SK-N-SH treated with all-trans-retinoic acid at 6 μM for 48 hours (cell line): ENCODE data around the gene ANKS1A.

ENCODE experiments used
- ATAC-seq: fragments of 200-7000 bp; cut with Tn5 transposase; 3 replicates; pipeline ENCODE4 v1.9.1; 2020; ENCODE audit warnings: mild to moderate bottlenecking, moderate library complexity
- ARNTL ChIP-seq: fragments of 450-650 bp; formaldehyde crosslinking; IDR thresholded peaks from 2 replicates; pipeline ENCODE4 v1.5.0; 2020; ENCODE audit warnings: low read depth, mild to moderate bottlenecking, moderate library complexity, borderline replicate concordance
- BACH2 ChIP-seq: fragments of 250-450 bp; sonication (Bioruptor Pico); IDR thresholded peaks from 2 replicates; pipeline ENCODE4 v1.9.0; 2021; ENCODE audit warnings: mild to moderate bottlenecking, borderline replicate concordance
- CREB5 ChIP-seq: fragments of 250-450 bp; sonication (Bioruptor Pico); IDR thresholded peaks from 2 replicates; pipeline ENCODE4 v1.5.1; 2020; ENCODE audit warnings: low read depth, mild to moderate bottlenecking, moderate library complexity
- CSDC2 ChIP-seq: fragments of 250-450 bp; sonication (Bioruptor Pico); IDR thresholded peaks from 2 replicates; pipeline ENCODE4 v1.5.0; 2020; ENCODE audit warnings: mild to moderate bottlenecking, moderate library complexity
- ESRRG ChIP-seq: fragments of 250-450 bp; sonication (Bioruptor Pico); IDR thresholded peaks from 2 replicates; pipeline ENCODE4 v1.6.1; 2021; ENCODE audit warnings: mild to moderate bottlenecking
- GLIS3 ChIP-seq: fragments of 250-450 bp; sonication (Bioruptor Pico); IDR thresholded peaks from 2 replicates; pipeline ENCODE4 v1.5.0; 2020; ENCODE audit warnings: mild to moderate bottlenecking, moderate library complexity
- ISL1 ChIP-seq: fragments of 250-450 bp; sonication (Bioruptor Pico); IDR thresholded peaks from 2 replicates; pipeline ENCODE4 v2.1.2; 2022; ENCODE audit warnings: mild to moderate bottlenecking, moderate library complexity
- RARB ChIP-seq: fragments of 250-450 bp; sonication (Bioruptor Pico); IDR thresholded peaks from 2 replicates; pipeline ENCODE4 v1.8.0; 2021; ENCODE audit warnings: mild to moderate bottlenecking, moderate library complexity
- SNAI2 ChIP-seq: fragments of 250-450 bp; sonication (Bioruptor Pico); IDR thresholded peaks from 2 replicates; pipeline ENCODE4 v1.5.0; 2020; ENCODE audit warnings: mild to moderate bottlenecking, moderate library complexity
- TCF4 ChIP-seq: fragments of 250-450 bp; sonication (Bioruptor Pico); IDR thresholded peaks from 2 replicates; pipeline ENCODE4 v1.8.0; 2021; ENCODE audit warnings: mild to moderate bottlenecking, moderate library complexity, borderline replicate concordance
- TOX ChIP-seq: fragments of 250-450 bp; sonication (Bioruptor Pico); IDR thresholded peaks from 2 replicates; pipeline ENCODE4 v1.8.0; 2021; ENCODE audit warnings: mild to moderate bottlenecking, moderate library complexity, borderline replicate concordance
- TSHZ2 ChIP-seq: fragments of 250-450 bp; sonication (Bioruptor Pico); IDR thresholded peaks from 2 replicates; pipeline ENCODE4 v1.5.0; 2020; ENCODE audit warnings: mild to moderate bottlenecking, moderate library complexity
- ZC3H10 ChIP-seq: fragments of 250-450 bp; sonication (Bioruptor Pico); IDR thresholded peaks from 2 replicates; pipeline ENCODE4 v1.5.1; 2021; ENCODE audit warnings: mild to moderate bottlenecking, moderate library complexity
- ZFP3 ChIP-seq: fragments of 250-450 bp; sonication (Bioruptor Pico); IDR thresholded peaks from 2 replicates; pipeline ENCODE4 v1.5.0; 2020; ENCODE audit warnings: mild to moderate bottlenecking, moderate library complexity
- ZFP30 ChIP-seq: fragments of 450-650 bp; formaldehyde crosslinking; IDR thresholded peaks from 2 replicates; pipeline ENCODE4 v1.5.0; 2022; ENCODE audit warnings: mild to moderate bottlenecking, moderate library complexity
- ZNF565 ChIP-seq: fragments of 450-650 bp; formaldehyde crosslinking; conservative IDR thresholded peaks from 2 replicates; pipeline ENCODE4 v1.5.0; 2020; ENCODE audit warnings: low read depth, mild to moderate bottlenecking, moderate library complexity
- ZNF70 ChIP-seq: fragments of 450-650 bp; formaldehyde crosslinking; IDR thresholded peaks from 2 replicates; pipeline ENCODE4 v1.5.0; 2020; ENCODE audit warnings: mild to moderate bottlenecking, moderate library complexity
- TF ChIP-seq, protein P1 (sequence below): fragments of 250-450 bp; sonication (Bioruptor Pico); IDR thresholded peaks from 2 replicates; pipeline ENCODE4 v1.8.0; 2020; ENCODE audit warnings: mild to moderate bottlenecking, moderate library complexity, borderline replicate concordance
- TF ChIP-seq, protein P2 (sequence below): fragments of 250-450 bp; sonication (Bioruptor Pico); IDR thresholded peaks from 2 replicates; pipeline ENCODE4 v1.8.0; 2021; ENCODE audit warnings: low read depth, mild to moderate bottlenecking, moderate library complexity, borderline replicate concordance
- TF ChIP-seq, protein P3 (sequence below): fragments of 250-450 bp; sonication (Bioruptor Pico); IDR thresholded peaks from 2 replicates; pipeline ENCODE4 v1.5.1; 2021; ENCODE audit warnings: mild to moderate bottlenecking, moderate library complexity

The ANKS1A gene

DNA sequence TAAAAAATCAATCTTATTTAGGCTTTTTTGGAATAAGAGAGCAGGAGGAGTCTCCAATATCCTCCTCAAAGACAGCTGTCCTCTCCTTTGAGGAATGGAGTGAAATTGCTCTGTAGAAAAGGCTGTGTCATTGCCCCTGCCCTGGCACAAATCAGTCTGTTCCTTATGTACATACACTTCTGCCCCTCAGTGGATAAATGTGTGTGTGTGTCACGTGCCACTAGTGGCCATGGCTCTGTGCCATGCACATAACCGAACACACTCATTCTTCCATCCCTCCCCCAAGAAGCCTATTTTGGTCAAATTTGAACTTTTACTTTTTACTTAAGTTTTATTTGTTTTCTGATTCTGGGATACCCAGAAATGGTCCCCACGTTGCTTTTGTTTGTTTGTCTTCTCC, 49.2 kb downstream of the ANKS1A start:
- no peak for ATAC-seq
- TF ChIP-seq BACH2 (CRISPR knock-in tag): no peak
- TF ChIP-seq TOX: no peak
- TF ChIP-seq ZC3H10 (CRISPR knock-in tag): no peak
- no peak for TF ChIP-seq ARNTL (CRISPR knock-in tag)
- no peak for TF ChIP-seq ZNF565
- TF ChIP-seq CSDC2: no peak
- TF ChIP-seq, protein P1, sequence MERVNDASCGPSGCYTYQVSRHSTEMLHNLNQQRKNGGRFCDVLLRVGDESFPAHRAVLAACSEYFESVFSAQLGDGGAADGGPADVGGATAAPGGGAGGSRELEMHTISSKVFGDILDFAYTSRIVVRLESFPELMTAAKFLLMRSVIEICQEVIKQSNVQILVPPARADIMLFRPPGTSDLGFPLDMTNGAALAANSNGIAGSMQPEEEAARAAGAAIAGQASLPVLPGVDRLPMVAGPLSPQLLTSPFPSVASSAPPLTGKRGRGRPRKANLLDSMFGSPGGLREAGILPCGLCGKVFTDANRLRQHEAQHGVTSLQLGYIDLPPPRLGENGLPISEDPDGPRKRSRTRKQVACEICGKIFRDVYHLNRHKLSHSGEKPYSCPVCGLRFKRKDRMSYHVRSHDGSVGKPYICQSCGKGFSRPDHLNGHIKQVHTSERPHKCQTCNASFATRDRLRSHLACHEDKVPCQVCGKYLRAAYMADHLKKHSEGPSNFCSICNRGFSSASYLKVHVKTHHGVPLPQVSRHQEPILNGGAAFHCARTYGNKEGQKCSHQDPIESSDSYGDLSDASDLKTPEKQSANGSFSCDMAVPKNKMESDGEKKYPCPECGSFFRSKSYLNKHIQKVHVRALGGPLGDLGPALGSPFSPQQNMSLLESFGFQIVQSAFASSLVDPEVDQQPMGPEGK (CRISPR knock-in tag): no peak
- TF ChIP-seq, protein P2, sequence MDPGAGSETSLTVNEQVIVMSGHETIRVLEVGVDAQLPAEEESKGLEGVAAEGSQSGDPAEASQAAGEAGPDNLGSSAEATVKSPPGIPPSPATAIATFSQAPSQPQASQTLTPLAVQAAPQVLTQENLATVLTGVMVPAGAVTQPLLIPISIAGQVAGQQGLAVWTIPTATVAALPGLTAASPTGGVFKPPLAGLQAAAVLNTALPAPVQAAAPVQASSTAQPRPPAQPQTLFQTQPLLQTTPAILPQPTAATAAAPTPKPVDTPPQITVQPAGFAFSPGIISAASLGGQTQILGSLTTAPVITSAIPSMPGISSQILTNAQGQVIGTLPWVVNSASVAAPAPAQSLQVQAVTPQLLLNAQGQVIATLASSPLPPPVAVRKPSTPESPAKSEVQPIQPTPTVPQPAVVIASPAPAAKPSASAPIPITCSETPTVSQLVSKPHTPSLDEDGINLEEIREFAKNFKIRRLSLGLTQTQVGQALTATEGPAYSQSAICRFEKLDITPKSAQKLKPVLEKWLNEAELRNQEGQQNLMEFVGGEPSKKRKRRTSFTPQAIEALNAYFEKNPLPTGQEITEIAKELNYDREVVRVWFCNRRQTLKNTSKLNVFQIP: no peak
- no peak for TF ChIP-seq SNAI2 (CRISPR knock-in tag)
- TF ChIP-seq, protein P3, sequence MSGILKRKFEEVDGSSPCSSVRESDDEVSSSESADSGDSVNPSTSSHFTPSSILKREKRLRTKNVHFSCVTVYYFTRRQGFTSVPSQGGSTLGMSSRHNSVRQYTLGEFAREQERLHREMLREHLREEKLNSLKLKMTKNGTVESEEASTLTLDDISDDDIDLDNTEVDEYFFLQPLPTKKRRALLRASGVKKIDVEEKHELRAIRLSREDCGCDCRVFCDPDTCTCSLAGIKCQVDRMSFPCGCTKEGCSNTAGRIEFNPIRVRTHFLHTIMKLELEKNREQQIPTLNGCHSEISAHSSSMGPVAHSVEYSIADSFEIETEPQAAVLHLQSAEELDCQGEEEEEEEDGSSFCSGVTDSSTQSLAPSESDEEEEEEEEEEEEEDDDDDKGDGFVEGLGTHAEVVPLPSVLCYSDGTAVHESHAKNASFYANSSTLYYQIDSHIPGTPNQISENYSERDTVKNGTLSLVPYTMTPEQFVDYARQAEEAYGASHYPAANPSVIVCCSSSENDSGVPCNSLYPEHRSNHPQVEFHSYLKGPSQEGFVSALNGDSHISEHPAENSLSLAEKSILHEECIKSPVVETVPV (CRISPR knock-in tag): no peak

DNA sequence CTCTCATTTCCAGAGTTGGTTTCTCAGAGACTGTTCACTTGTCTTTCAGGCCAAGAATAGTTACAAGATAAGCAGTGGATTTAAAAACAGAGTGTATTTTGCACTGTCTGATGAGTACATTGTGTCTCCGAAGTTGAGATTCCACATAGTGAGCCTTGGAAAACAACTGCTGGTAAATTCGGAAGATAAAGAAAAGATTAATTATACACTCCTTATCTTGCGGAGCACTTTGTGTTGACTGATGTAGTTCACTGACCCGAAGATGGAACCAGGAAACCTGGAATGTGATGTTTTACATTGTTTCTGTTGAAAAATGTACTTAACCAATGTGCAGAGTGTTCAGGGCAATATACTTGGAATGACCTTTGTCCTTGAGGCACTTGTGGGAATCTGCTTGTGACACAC, 51.0 kb downstream of the ANKS1A start:
- no peak for ATAC-seq
- TF ChIP-seq TOX (no peak), ISL1 (peak; percentile 73)

GRCh38 chr6:34941421-34941820, 52.4 kb downstream of the ANKS1A start:
- ATAC-seq: no peak
- TF ChIP-seq ESRRG (CRISPR knock-in tag) (no peak), GLIS3 (CRISPR knock-in tag) (no peak), SNAI2 (CRISPR knock-in tag) (no peak), ZFP30 (CRISPR knock-in tag) (no peak), ZC3H10 (CRISPR knock-in tag) (no peak), CREB5 (CRISPR knock-in tag) (no peak), ISL1 (no peak), ZFP3 (no peak), TCF4 (CRISPR knock-in tag) (no peak), BACH2 (CRISPR knock-in tag) (no peak), TSHZ2 (CRISPR knock-in tag) (no peak), ZNF70 (CRISPR knock-in tag) (no peak), ZNF565 (no peak), TOX (no peak), RARB (CRISPR knock-in tag) (no peak)
- TF ChIP-seq, protein P2: no peak
- TF ChIP-seq, protein P1 (CRISPR knock-in tag): no peak
- TF ChIP-seq, all 23 proteins: peak for 0
